ENCODE measurements around the gene AEBP1.

Gene AEBP1

DNA sequence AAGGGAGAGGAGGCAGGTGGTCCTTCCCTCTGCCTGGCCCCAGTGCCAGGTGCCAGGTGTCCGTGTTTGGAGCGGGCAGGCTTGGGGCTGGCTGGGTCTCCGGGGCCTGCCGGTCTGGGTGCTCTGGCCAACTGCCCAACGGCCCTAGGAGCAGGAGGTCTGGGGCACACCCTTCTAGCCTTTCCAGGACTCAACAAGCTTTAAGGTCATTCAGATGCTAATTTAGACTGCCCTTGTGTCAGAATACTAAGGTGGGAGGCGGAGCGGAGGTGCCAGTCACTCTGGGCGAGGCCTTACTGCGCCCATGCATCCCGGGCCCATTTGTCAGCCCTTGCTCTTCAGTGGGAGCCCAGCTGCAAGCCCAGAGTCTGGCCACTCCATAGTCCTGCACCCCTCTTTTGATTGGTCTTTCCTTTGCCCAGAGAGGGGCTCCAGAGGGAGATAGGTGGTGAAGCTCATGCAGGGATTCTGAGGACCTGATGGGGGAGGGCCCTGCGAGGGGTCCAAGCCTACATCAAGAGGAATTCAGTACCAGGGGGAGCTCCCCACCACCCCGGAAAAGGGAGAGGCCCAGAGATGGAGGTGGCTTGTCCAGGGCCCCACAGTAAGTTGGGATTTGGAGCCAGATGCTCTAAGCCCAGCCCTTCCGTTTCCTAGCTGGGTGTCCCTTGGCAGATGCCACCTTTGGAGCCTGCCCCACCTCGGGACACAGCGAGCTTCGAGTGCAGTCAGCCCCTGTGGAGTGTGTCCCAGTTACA is 40.1 kb upstream of the AEBP1 start:
- TF ChIP-seq, protein P1, sequence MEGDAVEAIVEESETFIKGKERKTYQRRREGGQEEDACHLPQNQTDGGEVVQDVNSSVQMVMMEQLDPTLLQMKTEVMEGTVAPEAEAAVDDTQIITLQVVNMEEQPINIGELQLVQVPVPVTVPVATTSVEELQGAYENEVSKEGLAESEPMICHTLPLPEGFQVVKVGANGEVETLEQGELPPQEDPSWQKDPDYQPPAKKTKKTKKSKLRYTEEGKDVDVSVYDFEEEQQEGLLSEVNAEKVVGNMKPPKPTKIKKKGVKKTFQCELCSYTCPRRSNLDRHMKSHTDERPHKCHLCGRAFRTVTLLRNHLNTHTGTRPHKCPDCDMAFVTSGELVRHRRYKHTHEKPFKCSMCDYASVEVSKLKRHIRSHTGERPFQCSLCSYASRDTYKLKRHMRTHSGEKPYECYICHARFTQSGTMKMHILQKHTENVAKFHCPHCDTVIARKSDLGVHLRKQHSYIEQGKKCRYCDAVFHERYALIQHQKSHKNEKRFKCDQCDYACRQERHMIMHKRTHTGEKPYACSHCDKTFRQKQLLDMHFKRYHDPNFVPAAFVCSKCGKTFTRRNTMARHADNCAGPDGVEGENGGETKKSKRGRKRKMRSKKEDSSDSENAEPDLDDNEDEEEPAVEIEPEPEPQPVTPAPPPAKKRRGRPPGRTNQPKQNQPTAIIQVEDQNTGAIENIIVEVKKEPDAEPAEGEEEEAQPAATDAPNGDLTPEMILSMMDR (IDR thresholded peaks at IDR 0.05; ENCODE audit: borderline replicate concordance, insufficient read depth, low read depth, low read length), result no peak
- H3K4me3 ChIP-seq (ENCODE audit: low read depth, low read length), result no peak overlapping the region

DNA sequence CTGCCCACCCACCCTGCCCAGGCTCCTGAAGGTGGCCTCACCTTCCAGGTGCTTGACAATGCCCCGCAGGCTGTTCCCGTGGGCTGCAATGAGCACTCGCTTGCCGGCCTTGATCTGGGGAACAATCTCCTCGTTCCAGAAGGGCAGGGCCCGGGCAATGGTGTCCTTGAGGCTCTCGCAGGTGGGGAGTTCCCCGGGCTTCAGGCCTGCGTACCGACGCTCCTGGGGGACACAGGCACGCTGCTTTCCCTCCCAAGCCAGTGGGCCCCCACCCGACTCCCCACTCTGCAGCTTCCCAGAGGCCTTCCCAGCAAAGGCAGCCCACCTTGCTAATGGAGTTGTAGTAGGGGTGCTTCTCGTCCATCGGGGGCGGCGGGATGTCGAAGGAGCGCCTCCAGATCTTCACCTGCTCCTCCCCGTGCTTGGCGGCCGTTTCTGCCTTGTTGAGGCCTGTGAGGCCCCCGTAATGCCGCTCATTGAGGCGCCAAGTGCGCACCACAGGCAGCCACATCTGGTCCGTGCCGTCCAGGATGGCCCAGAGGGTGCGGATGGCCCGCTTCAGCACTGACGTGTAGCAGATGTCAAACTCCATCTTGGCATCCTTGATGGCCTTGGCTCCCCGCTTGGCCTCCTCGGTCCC is 39.2 kb upstream of the AEBP1 start:
- no peak overlapping the region for H3K4me3 ChIP-seq (ENCODE audit: low read depth, low read length)
- TF ChIP-seq, protein P1 (IDR thresholded peaks at IDR 0.05; ENCODE audit: borderline replicate concordance, insufficient read depth, low read depth, low read length), result no peak

GRCh38 chr7:44065431-44066110 is 38.6 kb upstream of the AEBP1 start, which contains the start of gene PGAM2:
TSS of gene PGAM2 (minus strand) at chr7:44065567. CDS start at chr7:44065529, 38 bp downstream.
- H3K4me3 ChIP-seq (ENCODE audit: low read depth, low read length), result no peak within 1 kb of the TSS
- TF ChIP-seq, protein P1 (IDR thresholded peaks at IDR 0.05; ENCODE audit: borderline replicate concordance, insufficient read depth, low read depth, low read length), result no peak

DNA sequence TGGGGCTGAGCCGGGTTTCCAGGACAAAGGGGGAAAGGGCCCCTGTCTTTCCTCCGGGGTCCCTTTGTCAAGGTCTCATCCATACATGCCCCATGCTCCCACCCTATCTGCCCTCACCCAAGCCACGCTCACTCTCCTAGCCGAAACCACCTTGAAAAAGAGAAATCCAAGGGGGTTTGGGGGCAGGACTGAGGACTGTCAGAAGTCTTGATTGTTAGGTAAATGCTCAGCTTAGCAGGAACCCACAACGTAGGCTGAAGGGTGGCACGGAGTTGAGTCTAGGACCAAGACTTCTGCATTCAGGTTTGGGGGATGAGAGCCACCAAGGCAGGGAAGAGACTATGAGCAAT is 38.1 kb upstream of the AEBP1 start:
- H3K4me3 ChIP-seq (ENCODE audit: low read depth, low read length), result no peak overlapping the region
- TF ChIP-seq, protein P1 (IDR thresholded peaks at IDR 0.05; ENCODE audit: borderline replicate concordance, insufficient read depth, low read depth, low read length), result no peak

GRCh38 chr7:44066494-44067063 is 37.6 kb upstream of the AEBP1 start:
- H3K4me3 ChIP-seq (ENCODE audit: low read depth, low read length), result no peak overlapping the region
- TF ChIP-seq, protein P1 (IDR thresholded peaks at IDR 0.05; ENCODE audit: borderline replicate concordance, insufficient read depth, low read depth, low read length), result no peak

GRCh38 chr7:44067064-44067951 is 36.8 kb upstream of the AEBP1 start:
- H3K4me3 ChIP-seq (ENCODE audit: low read depth, low read length), result no peak overlapping the region
- TF ChIP-seq, protein P1 (IDR thresholded peaks at IDR 0.05; ENCODE audit: borderline replicate concordance, insufficient read depth, low read depth, low read length), result no peak
